Measurements from ENCODE around the gene DUT.

GRCh38 chr15:48334260-48334659 is 3.0 kb downstream of the DUT start:
- TF ChIP-seq CTCF (IDR thresholded peaks at IDR 0.05) (no peak), POLR2A (IDR thresholded peaks at IDR 0.05) (no peak)
